ENCODE measurements around the gene RSPH1.

Gene RSPH1

GRCh38 chr21:42538479-42539275, 42.7 kb upstream of the RSPH1 start:
- no peak overlapping the region for H3K4me3 ChIP-seq (ENCODE audit: low read depth, low read length)
- DNase-seq (ENCODE audit: low read depth, low spot score), result no peak
- in situ Hi-C loops (cut with HindIII; ENCODE audit: low sequenced_read_pairs), result no loop called here
- TF ChIP-seq, protein P1, sequence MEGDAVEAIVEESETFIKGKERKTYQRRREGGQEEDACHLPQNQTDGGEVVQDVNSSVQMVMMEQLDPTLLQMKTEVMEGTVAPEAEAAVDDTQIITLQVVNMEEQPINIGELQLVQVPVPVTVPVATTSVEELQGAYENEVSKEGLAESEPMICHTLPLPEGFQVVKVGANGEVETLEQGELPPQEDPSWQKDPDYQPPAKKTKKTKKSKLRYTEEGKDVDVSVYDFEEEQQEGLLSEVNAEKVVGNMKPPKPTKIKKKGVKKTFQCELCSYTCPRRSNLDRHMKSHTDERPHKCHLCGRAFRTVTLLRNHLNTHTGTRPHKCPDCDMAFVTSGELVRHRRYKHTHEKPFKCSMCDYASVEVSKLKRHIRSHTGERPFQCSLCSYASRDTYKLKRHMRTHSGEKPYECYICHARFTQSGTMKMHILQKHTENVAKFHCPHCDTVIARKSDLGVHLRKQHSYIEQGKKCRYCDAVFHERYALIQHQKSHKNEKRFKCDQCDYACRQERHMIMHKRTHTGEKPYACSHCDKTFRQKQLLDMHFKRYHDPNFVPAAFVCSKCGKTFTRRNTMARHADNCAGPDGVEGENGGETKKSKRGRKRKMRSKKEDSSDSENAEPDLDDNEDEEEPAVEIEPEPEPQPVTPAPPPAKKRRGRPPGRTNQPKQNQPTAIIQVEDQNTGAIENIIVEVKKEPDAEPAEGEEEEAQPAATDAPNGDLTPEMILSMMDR (IDR thresholded peaks at IDR 0.05; ENCODE audit: low read depth, low read length), result no peak

DNA sequence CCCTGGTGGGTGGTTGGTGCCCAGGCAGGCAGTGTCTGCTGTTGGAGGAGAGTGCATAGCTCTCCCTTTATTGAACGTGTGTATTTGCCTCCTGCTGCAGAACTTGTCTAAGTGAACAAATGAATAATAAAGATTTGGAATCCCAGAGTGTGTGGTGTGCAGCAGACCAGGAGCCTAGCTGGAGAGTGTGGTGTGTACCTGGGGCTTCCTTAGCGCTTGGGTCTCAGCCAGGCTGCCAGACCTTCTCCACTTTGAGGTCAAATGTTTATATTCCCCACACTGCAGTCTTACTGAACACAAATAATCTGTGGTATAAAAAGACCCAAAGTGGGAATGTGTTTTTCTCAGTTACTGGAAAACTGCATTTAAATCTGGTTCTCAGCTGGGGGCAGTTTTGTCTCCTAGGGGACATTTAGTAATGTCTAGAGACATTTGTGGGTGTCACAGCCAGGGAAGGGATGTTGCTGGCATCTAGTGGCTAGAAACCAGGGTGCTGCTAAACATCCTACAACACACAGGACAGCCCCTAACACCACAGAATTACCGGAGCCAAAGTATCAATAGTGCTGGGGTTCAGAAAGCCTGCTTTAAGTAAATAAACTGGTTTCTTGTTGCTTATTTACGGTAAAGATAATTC, 41.2 kb upstream of the RSPH1 start:
- TF ChIP-seq, protein P1 (IDR thresholded peaks at IDR 0.05; ENCODE audit: low read depth, low read length), result peak; percentile 56
- no peak overlapping the region for H3K4me3 ChIP-seq (ENCODE audit: low read depth, low read length)
- in situ Hi-C loops (cut with HindIII; ENCODE audit: low sequenced_read_pairs), result no loop called here
- no peak for DNase-seq (ENCODE audit: low read depth, low spot score)

DNA sequence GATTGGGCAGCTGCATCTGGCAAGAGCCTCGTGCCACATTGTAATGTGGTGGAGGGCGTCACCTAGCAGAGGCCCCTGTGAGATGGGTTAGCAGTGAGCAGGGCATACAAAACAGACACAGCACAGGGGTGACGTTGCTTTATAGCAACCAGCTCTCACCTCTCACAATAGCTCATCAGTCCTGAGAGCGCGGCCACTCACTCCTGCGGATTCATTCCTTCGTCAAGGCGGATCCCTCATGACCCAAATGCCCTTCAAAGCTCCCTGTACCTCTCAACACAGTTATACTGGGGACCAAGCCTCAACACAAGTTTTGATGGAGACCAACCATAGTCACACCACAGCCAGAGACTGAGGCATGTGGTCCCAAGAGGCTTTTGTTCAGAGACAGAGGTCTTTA, 40.6 kb upstream of the RSPH1 start:
- no peak overlapping the region for H3K4me3 ChIP-seq (ENCODE audit: low read depth, low read length)
- no peak for DNase-seq (ENCODE audit: low read depth, low spot score)
- TF ChIP-seq, protein P1 (IDR thresholded peaks at IDR 0.05; ENCODE audit: low read depth, low read length), result no peak
- in situ Hi-C loops (cut with HindIII; ENCODE audit: low sequenced_read_pairs), result no loop called here

- DNase-seq (ENCODE audit: low read depth, low spot score), result no peak
- in situ Hi-C loops (cut with HindIII; ENCODE audit: low sequenced_read_pairs), result no loop called here
- TF ChIP-seq, protein P1 (IDR thresholded peaks at IDR 0.05; ENCODE audit: low read depth, low read length), result no peak
- H3K4me3 ChIP-seq (ENCODE audit: low read depth, low read length), result no peak overlapping the region
These were observed 39.7 kb upstream of the RSPH1 start for GRCh38 chr21:42535602-42536171.

DNA sequence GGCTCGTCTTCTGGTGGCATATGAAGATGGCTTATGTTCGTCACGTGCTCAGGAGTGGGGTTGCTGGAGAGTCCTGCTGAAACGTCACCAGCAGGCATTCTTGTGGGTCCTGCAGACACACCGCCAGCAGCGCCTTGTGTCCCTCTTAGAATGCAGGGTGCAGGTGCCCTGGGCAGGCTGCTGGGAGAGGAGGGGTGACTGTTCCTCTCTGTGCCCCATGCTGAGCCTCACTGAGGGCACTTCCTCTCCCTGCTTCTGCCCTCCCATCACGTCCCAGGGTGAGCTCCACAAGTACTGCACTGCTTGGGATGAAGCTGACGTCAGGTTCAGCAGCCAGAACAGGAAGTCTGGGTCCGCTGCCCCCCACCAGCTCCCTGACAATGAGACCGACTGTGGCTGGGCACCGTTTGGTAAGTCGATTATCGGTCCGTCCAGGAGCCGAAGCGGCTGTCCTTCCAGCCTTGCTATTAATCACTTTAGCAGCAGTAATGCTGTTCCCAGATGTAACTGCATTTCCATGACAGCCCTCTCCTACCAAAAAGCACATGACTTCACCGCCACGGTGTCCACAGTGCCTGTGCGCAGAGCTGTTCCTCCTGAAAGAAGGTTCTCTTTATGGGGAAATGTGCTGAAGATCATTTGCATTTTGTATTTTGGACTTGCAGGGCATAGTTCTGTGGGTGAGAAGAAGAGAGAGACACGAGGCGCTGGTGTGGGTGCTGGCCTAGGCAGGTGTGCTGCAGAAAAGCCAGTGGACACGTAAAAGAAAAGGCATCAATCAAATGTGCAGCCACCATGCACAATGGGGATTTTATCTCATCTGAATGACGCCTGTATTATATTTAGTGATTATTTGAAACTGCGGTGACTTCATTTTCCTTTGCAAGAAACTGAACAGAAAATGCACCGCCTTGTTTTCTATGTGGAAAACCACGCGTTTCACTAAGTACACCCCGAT, 38.7 kb upstream of the RSPH1 start:
- H3K4me3 ChIP-seq (ENCODE audit: low read depth, low read length), result no peak overlapping the region
- TF ChIP-seq, protein P1 (IDR thresholded peaks at IDR 0.05; ENCODE audit: low read depth, low read length), result no peak
- in situ Hi-C loops (cut with HindIII; ENCODE audit: low sequenced_read_pairs), result no loop called here
- no peak for DNase-seq (ENCODE audit: low read depth, low spot score)

GRCh38 chr21:42533963-42534355, 37.9 kb upstream of the RSPH1 start:
- no peak overlapping the region for H3K4me3 ChIP-seq (ENCODE audit: low read depth, low read length)
- in situ Hi-C loops (cut with HindIII; ENCODE audit: low sequenced_read_pairs), result no loop called here
- TF ChIP-seq, protein P1 (IDR thresholded peaks at IDR 0.05; ENCODE audit: low read depth, low read length), result no peak
- no peak for DNase-seq (ENCODE audit: low read depth, low spot score)

Data from astrocyte of the spinal cord (primary cell).